ENCODE data around the gene PIP5K1B. TPM values are rescaled to one million over a fixed set of nuclear protein-coding genes. Genes with fewer than 3 reads are reported as not detected.

PIP5K1B gene
- total RNA-seq, 1 donor from 2014 or later, result 0.87 TPM

GRCh38 chr9:68744426-68744825, 39.4 kb downstream of the PIP5K1B start:
- no peak for DNase-seq (ENCODE audit: low spot score in 2 of 2, unreplicated experiment in 2 of 2)
- no peak for TF ChIP-seq CTCF (IDR thresholded peaks at IDR 0.05; ENCODE audit: unreplicated experiment)
- Mint-ChIP-seq H3K4me1 (peaks cover 12% of the 10 kb centered on the region), H3K27ac (no peak overlapping the region), H3K9me3 (no peaks in the 10 kb centered on the region), H3K4me3 (no peak overlapping the region), H3K27me3 (ENCODE audit: low read depth) (no peaks in the 10 kb centered on the region), H3K36me3 (no peaks in the 10 kb centered on the region)

GRCh38 chr9:68746525-68746924, 41.5 kb downstream of the PIP5K1B start:
- H3K9me3 Mint-ChIP-seq, result no peaks in the 10 kb centered on the region
- H3K27me3 Mint-ChIP-seq (ENCODE audit: low read depth), result no peaks in the 10 kb centered on the region
- H3K4me3 Mint-ChIP-seq, result peak overlapping the region; percentile 15
- TF ChIP-seq CTCF (IDR thresholded peaks at IDR 0.05; ENCODE audit: unreplicated experiment), result no peak
- no peak for DNase-seq (ENCODE audit: low spot score in 2 of 2, unreplicated experiment in 2 of 2)
- H3K4me1 Mint-ChIP-seq, result peaks cover 18% of the 10 kb centered on the region
- H3K36me3 Mint-ChIP-seq, result no peaks in the 10 kb centered on the region
- H3K27ac Mint-ChIP-seq, result peak overlapping the region; percentile 97

- Mint-ChIP-seq H3K36me3 (no peaks in the 10 kb centered on the region), H3K4me3 (peak overlapping the region; percentile 17), H3K4me1 (peaks cover 18% of the 10 kb centered on the region), H3K27me3 (ENCODE audit: low read depth) (no peaks in the 10 kb centered on the region), H3K9me3 (no peaks in the 10 kb centered on the region), H3K27ac (peak overlapping the region; percentile 97)
- peak in 1 of 2 experiments; percentile 51 for DNase-seq (ENCODE audit: low spot score in 2 of 2, unreplicated experiment in 2 of 2)
- TF ChIP-seq CTCF (IDR thresholded peaks at IDR 0.05; ENCODE audit: unreplicated experiment), result no peak
Measured at GRCh38 chr9:68747043-68747533, 42.0 kb downstream of the PIP5K1B start.

GRCh38 chr9:68749135-68749534, 44.1 kb downstream of the PIP5K1B start:
- Mint-ChIP-seq H3K36me3 (no peaks in the 10 kb centered on the region), H3K4me1 (peaks cover 18% of the 10 kb centered on the region), H3K27ac (peak overlapping the region; percentile 39), H3K4me3 (no peak overlapping the region), H3K27me3 (ENCODE audit: low read depth) (no peaks in the 10 kb centered on the region), H3K9me3 (no peaks in the 10 kb centered on the region)
- DNase-seq (ENCODE audit: low spot score in 2 of 2, unreplicated experiment in 2 of 2), result no peak
- no peak for TF ChIP-seq CTCF (IDR thresholded peaks at IDR 0.05; ENCODE audit: unreplicated experiment)

GRCh38 chr9:68749579-68750159, 44.6 kb downstream of the PIP5K1B start:
- H3K27me3 Mint-ChIP-seq (ENCODE audit: low read depth), result no peaks in the 10 kb centered on the region
- H3K4me3 Mint-ChIP-seq, result no peak overlapping the region
- no peak for DNase-seq (ENCODE audit: low spot score in 2 of 2, unreplicated experiment in 2 of 2)
- no peak overlapping the region for H3K27ac Mint-ChIP-seq
- H3K4me1 Mint-ChIP-seq, result peaks cover 18% of the 10 kb centered on the region
- H3K36me3 Mint-ChIP-seq, result no peaks in the 10 kb centered on the region
- no peak for TF ChIP-seq CTCF (IDR thresholded peaks at IDR 0.05; ENCODE audit: unreplicated experiment)
- no peaks in the 10 kb centered on the region for H3K9me3 Mint-ChIP-seq

All from mesothelial cell of epicardium (in vitro differentiated cells).